ENCODE results near the gene PTPRT.

Gene PTPRT

DNA sequence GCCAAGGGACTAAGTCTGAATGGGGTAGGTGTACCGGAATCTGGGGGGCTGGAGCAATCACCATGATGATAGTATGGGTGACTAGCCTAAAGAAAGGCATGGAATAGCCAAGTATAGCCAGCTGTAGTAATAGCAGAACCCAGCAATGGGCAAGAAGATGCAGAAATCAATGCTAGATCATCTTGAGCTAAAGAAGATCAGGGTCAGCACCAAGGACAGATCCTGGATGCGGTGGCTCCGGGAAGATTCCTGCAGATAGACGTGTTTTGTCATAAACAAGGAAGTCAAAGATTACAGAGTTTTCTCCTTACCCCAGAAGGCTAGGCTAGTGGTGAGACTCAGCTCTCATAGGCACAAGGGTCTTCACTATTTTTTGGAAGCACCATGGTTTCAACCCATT is 1009.9 kb downstream of the PTPRT start:
- TF ChIP-seq, protein P1, sequence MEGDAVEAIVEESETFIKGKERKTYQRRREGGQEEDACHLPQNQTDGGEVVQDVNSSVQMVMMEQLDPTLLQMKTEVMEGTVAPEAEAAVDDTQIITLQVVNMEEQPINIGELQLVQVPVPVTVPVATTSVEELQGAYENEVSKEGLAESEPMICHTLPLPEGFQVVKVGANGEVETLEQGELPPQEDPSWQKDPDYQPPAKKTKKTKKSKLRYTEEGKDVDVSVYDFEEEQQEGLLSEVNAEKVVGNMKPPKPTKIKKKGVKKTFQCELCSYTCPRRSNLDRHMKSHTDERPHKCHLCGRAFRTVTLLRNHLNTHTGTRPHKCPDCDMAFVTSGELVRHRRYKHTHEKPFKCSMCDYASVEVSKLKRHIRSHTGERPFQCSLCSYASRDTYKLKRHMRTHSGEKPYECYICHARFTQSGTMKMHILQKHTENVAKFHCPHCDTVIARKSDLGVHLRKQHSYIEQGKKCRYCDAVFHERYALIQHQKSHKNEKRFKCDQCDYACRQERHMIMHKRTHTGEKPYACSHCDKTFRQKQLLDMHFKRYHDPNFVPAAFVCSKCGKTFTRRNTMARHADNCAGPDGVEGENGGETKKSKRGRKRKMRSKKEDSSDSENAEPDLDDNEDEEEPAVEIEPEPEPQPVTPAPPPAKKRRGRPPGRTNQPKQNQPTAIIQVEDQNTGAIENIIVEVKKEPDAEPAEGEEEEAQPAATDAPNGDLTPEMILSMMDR (IDR thresholded peaks at IDR 0.05; ENCODE audit: extremely low read depth, insufficient read depth, missing control alignments) = no peak
- no peak for DNase-seq (ENCODE audit: low spot score)
- in situ Hi-C loops (cut with MboI; ENCODE audit: low pct_unique_long_range_greater_than_20kb, low sequenced_read_pairs, unreplicated experiment) = no loop called here

- in situ Hi-C loops (cut with MboI; ENCODE audit: low pct_unique_long_range_greater_than_20kb, low sequenced_read_pairs, unreplicated experiment) = no loop called here
- no peak for DNase-seq (ENCODE audit: low spot score)
- TF ChIP-seq, protein P1 (IDR thresholded peaks at IDR 0.05; ENCODE audit: extremely low read depth, insufficient read depth, missing control alignments) = no peak
Observed at GRCh38 chr20:42173440-42173839, 1016.3 kb downstream of the PTPRT start.

DNA sequence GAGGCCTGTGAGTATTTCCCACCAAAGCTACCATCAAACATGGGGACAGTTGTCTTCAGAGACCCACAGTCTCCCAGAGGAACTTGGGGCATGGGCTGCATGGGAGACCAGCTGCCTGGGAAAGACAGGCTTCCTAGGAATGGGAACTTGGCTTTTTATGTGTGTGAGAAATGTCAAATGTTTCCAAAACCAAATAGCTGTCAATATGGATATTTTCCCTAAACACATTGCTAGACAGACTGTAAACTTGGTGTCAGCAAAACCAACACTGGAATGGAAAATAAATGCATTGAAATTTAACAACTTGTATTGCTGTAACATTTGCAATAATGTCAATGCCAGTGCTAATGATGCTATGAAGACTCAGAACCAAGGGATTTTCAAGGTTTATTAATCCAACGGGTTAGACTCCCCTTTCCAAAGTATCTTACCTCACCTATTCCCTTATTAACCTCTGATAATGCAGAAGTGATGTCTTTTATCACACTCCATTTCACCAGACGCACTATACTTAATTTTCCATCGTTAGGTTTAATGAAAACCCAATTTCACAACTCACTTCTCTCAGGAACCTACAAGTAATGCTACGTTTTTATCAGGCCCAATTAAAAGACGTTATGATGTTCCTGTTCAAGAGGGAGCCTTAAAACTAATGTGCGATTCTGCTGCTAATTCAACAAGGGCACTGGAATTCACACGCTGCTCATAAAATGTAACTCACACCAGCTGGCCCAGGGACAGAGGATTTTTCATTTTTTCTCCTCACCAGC is 1025.4 kb downstream of the PTPRT start:
- no peak for DNase-seq (ENCODE audit: low spot score)
- TF ChIP-seq, protein P1 (IDR thresholded peaks at IDR 0.05; ENCODE audit: extremely low read depth, insufficient read depth, missing control alignments) = no peak
- in situ Hi-C loops (cut with MboI; ENCODE audit: low pct_unique_long_range_greater_than_20kb, low sequenced_read_pairs, unreplicated experiment) = no loop called here

DNA sequence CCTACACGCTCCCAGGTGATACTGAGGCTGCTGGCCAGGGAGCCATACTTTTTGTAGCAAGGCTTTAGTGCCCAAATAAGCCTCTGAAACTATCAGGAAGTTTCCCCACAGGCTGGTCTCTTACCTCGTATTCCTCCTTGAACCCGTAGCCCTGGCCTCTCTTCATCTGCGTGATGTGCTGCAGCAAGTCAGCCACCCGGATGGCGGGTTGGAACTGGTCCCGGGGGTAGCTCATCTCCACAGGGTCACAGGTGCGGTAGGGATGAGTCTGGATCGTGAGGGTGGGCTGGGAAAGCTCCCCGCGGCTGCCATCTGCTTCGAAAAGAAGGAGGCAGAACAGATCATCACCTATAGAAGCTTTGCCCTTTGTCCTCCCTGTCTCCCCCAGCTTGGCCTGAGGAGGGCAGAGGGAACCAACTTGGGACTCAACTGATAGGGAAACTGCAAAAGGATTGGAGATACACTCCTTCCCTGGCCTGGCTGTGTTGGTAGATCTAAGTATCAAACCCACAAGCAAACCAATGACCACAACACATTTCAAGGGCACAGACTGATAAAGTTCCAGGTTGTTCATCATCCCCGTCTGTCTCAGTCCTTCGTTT is 1028.4 kb downstream of the PTPRT start:
- TF ChIP-seq, protein P1 (IDR thresholded peaks at IDR 0.05; ENCODE audit: extremely low read depth, insufficient read depth, missing control alignments) = no peak
- DNase-seq (ENCODE audit: low spot score) = no peak
- in situ Hi-C loops (cut with MboI; ENCODE audit: low pct_unique_long_range_greater_than_20kb, low sequenced_read_pairs, unreplicated experiment) = no loop called here

- no peak for DNase-seq (ENCODE audit: low spot score)
- in situ Hi-C loops (cut with MboI; ENCODE audit: low pct_unique_long_range_greater_than_20kb, low sequenced_read_pairs, unreplicated experiment) = no loop called here
- TF ChIP-seq, protein P1 (IDR thresholded peaks at IDR 0.05; ENCODE audit: extremely low read depth, insufficient read depth, missing control alignments) = no peak
Observed at GRCh38 chr20:42159808-42160207, 1029.9 kb downstream of the PTPRT start.

DNA sequence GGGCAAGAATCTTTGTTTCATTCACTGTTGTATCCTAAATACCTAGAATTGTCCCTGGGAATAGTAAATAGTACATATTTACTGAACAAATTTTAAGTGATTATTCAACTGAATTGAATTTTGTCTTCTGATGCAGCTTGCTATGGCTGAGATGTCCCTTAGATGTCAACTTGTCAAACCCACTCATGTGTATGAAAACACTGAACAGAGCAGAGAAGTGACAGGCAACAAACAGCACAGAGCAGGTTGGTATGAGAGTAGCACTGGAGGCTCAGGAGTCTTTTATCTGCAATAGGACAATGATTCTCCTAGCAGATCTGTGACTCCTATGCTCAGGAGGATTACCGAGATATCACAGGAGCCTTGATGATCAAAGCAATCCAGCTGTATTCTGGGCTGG is 1031.4 kb downstream of the PTPRT start:
- TF ChIP-seq, protein P1 (IDR thresholded peaks at IDR 0.05; ENCODE audit: extremely low read depth, insufficient read depth, missing control alignments) = no peak
- DNase-seq (ENCODE audit: low spot score) = no peak
- in situ Hi-C loops (cut with MboI; ENCODE audit: low pct_unique_long_range_greater_than_20kb, low sequenced_read_pairs, unreplicated experiment) = no loop called here

All from GM13977 (cell line).